ENCODE data around the gene GLB1L2.

DNA sequence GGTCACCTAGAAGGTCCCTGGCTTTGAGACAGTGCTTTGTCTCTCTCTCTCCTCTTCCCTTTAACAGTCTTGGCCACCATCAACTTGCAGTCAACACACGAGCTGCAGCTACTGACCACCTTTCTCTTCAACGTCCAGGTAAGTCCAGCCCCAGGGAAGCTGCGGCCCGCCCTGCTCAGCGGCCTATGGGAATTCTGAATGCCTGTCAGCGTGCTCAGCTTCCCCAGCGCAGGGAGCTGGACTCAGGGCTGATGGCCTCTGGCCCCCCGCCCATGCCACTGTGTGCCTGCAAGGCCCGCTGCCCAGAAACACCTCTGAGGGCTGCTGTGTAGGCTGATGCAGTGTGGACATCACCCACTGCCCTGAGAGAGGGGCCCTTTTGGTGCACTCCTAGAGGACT is 32.5 kb downstream of the GLB1L2 start:
- TF ChIP-seq YY1 (IDR thresholded peaks at IDR 0.05; ENCODE audit: insufficient read depth, insufficient read length) (no peak), ZNF274 (IDR thresholded peaks at IDR 0.05; ENCODE audit: low read depth, low read length) (no peak), SUZ12 (IDR thresholded peaks at IDR 0.05; ENCODE audit: extremely low read depth, insufficient read depth, insufficient read length) (no peak)
